Embryonic facial prominence (tissue), 1 donor: ENCODE data around the gene SLC40A1.
"Not testable (repeated sequence)": the region's sequence is repeated elsewhere in the genome, so short reads cannot be mapped to it uniquely, and the experiment has no call there.

Experiments
- DNase-seq: peaks from one replicate; pipeline ENCODE4 v3.0.0-alpha.2; 2016; ENCODE audit errors: extremely low spot score

SLC40A1 gene, protein sequence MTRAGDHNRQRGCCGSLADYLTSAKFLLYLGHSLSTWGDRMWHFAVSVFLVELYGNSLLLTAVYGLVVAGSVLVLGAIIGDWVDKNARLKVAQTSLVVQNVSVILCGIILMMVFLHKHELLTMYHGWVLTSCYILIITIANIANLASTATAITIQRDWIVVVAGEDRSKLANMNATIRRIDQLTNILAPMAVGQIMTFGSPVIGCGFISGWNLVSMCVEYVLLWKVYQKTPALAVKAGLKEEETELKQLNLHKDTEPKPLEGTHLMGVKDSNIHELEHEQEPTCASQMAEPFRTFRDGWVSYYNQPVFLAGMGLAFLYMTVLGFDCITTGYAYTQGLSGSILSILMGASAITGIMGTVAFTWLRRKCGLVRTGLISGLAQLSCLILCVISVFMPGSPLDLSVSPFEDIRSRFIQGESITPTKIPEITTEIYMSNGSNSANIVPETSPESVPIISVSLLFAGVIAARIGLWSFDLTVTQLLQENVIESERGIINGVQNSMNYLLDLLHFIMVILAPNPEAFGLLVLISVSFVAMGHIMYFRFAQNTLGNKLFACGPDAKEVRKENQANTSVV

DNA sequence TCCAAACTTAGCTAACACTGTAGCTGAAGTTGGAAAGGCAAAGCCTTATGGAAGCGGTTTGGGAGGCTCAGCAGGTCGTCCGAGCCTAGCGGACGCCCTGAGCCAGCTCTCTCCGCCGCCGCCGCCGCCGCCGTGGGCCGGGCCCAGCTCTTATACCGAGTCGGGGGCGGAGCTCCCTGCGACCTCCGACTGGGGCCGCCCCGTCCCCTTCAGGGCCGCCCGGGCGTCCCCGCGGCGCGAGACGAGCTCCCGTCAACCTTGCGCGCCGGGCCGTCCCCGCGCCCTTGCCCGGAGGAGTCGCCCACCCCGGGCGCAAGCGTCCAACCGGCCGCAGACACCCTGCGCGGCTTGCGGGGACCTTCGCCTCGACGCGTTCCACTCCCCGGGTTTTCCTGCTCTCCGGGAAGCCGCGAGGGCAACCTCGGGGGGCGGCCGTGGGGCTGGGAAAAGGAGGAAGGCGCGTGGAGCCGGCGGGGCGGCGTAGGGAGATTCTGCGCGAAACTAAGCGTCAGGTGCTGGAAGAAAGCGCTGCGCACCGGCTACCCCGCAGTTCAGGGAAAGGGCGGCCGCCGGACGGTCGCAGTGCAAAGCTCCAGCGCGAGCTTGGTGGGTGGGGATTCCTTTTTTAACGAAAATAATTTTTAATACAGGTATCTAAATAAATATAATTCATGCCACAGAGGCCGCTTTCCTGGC lies at the start of gene SLC40A1:
Gene SLC40A1, minus strand, starts transcription at position 129 of the 696 bp plus-strand sequence. CDS start 326 bp downstream, outside the sequence.
- peak; percentile 62 for DNase-seq

DNA sequence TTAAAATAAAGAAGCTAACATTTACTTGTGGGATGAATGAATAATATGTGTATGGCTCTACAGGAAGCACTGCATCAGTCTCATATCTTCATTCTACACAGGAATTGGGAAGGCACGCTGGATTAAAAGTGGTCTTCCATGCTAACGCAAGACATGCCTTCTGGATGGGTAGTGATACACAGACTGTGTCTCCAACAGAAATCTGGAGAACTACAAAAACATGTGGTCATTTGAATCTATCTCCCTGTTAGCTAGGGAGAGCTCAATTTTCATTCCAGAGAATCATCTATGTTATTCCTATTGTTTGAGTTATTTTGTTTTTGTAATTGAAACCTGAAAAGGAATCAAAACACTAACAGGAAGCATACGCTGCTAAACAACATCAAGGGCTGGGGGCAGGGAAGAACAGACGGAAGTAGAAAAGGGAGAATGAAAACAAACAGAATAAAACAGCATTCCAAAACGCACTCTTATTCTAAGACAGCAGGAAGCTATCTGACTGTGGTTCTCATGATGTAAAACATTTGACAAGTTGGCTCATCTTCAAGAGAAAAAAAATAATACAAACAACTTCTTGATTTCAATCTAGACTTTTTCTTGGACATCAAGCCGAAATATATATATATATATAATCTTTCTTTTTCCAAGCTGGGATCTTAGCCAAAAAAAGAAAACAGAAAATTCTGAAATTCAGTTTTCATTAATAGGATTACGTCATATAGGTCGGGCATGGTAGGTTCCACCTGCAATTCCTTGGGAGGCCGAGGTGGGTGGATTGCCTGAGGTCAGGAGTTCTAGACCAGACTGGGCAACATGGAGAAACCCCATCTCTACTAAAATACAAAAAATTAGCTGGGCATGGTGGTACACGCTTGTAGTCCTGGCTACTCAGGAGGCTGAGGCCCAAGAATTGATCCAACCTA lies 49.2 kb upstream of the SLC40A1 start:
- peak; percentile 54 for DNase-seq

DNA sequence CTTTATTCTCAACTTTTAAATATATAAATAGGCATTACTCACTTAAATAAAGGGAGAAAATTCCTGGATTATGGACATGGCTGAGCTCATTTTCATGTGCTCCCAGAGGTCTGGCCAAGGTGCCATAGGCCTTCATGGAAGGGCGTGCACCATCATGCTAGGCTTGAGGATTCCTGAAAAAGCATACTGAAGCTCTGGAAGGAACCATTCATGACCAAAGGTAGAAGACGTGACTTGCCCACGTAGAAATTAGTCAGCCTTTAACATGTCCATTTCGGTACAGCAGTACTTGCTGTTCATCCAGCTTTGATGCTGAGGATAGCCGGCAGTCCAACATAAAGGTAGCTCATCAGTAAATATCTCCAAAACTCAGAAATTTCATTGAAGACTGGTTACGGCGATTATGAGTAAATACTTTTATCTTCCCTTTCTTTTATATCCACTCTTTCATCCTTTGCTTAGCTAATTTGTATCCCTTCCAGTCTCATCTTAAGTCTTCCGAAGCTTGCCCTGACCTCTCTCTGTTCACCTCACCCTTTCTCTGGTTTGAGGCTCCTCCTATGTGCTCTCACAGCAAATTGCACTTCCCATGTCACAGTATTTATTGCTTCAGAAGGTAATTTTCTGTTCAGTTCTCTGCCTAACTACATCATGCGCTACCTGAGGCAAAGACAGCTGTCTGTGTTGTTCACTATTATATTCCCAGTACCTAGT lies 48.4 kb upstream of the SLC40A1 start:
- DNase-seq: no peak

DNA sequence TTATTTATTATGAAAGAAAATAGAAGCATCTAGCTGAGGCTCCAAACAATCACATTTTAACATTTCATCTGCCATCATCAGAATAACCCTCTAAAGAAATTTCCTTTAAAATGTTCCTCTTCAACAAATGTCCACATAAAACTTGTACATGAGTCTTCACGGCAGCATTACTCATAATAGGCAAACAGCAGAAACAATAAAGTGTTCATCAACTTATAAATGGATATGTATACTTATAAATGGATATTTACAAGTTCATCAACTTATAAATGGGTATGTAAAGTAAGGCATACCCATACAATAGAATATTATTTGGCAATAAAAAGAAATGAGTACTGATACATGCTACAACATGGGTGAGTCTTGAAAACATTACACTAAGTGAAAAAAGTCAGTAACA lies 47.2 kb upstream of the SLC40A1 start:
- no peak for DNase-seq

- no peak for DNase-seq
Observed at GRCh38 chr2:189625636-189626035, 45.0 kb upstream of the SLC40A1 start.

DNA sequence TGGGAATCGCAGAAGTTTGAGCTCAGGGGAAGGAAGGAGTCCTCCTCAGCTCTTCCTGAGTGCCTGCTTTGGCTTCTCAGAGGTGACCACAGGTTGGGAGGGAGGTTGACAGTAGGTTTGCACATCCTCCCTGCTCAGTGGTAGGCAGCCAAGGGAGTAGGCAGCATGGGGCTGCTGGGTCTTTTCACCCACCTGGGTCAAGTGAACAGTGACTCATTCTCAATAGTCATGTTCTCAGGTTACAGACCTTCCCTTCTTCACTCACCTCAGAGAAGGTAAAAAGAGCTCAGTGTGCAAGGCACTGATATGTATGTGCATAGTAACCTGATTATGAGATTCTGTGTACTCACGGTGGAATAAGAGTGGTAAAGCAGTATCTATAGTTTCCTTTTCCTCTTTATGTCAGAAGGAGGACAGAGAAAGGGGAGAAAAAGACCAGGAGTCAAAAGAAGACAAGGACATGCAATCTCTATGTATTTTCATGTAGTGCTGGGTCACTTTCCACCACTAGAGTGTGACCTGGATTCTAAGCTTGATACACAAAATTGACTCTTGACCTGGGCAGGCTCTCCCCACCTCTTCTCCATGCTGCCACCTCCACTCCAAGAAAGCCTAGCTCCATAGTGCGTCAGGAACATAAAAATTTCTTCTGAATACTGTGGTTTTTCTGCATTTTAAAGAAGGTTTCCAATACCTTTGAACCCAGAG lies 44.2 kb upstream of the SLC40A1 start:
- DNase-seq: no peak

DNA sequence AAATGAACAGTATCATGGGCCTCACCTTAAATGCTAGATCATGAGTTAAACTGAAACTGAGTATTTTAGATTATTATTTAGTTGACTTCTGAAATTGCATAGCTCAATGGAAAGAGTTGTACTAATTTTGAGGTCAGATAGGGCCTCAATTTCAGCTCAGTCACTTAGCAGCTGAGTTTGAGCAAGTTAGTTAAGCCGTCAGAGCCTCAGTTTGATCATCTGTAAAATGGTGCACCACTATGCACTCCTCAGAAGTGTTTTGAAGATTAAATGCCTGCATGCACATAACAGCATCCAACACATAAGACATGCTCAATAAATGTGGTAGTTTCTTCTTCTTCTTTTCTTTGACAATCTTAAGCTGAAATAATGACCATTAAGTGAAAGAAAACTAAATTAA lies 42.5 kb upstream of the SLC40A1 start:
- DNase-seq: no peak

- DNase-seq: no peak
Observed at GRCh38 chr2:189621781-189622180, 41.2 kb upstream of the SLC40A1 start.

- DNase-seq: no peak
Observed at GRCh38 chr2:189618197-189618596, 37.6 kb upstream of the SLC40A1 start.

DNA sequence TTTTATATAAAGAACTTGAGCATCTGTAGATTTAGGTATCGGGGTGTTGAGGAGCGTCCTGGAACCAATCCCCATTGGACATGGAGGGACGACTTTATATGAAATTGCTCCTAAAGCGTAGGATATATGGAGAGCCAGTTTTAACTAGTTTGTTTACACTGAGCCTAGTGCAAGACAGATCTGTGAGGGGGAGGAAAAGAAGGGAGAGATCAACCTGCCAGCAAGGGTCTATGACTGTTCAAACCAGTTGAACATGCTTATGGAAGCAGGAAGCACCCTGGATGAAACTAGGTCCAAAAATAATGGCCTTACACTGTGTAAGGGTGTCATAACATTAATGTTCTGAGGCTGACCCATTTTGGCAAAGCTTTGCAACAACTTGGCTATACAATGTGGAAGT lies 34.0 kb upstream of the SLC40A1 start:
- no peak for DNase-seq

DNA sequence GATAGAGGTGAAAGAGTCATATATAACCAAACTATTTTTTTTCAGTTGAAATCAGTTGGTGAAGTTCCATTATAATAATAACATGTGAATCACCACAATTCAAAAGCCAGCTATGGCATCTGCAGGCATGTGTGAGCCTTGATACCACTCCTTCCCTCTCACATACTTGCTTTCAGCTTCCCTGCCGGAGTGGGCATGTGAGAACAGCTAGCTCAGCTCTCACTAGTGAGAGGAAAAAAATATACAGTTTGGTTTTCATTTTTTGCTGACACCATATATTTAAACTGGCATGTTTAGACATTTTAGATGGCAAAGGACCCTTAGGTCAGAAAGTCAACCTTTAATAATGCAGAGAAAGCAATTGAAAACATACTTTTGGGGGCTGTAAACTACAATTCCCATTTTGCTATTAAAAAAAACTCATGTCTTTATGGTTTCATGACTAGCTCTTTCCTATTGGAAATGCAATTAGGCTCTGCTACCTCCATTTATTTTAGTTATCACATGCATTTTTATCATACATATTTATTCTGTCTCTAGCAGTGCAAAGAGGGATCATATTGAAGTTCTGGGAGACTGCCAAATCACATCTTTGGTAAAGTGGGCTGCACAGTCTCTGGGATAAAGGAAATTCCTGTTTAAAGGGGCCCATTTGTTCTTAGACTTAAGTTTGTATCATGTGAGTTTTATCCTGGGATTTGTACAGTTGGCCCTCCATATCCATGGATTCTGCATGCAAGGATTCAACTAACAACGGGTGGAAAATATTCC lies 33.2 kb upstream of the SLC40A1 start:
- DNase-seq: peak; percentile 35

GRCh38 chr2:189613077-189613636 lies 32.6 kb upstream of the SLC40A1 start:
- DNase-seq: no peak

DNA sequence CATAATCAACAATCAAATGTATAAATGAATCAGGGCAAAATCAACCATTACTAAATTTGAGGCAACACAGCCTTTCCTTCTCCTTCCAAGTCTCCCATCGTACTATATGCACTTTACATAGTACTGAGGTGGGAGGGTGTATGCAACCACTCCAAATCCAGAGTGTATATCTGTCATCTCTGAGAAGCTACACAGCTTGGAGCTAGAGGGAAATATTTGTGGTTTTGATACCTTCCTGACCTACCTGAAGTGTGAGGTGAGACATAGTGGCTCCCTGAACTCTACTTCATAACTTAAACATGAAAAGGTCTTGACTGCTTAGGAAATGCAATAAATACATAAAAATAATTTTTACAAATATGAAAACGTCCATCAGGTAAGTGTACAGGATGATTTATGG lies 30.1 kb upstream of the SLC40A1 start:
- no peak for DNase-seq

- no peak for DNase-seq
Observed at GRCh38 chr2:189609853-189610252, 29.3 kb upstream of the SLC40A1 start.

DNA sequence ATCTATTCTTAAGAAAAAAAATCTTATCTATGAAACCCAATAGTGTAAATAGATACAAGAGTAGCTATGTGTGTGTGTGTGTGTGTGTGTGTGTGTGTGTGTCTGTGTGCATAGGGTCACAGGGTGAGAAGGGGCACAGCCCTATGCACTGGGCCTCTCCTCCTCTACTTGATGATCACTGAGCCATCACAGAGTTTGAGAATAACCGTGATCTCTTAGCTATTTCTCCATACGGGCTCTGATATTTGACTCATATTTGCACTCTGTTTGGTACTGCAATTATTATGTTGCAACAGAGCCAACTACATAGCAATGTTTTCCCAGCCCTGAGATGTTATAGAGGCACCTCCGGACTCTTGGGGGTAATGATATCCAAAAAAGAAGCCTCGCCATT lies 28.8 kb upstream of the SLC40A1 start:
- no peak for DNase-seq

DNA sequence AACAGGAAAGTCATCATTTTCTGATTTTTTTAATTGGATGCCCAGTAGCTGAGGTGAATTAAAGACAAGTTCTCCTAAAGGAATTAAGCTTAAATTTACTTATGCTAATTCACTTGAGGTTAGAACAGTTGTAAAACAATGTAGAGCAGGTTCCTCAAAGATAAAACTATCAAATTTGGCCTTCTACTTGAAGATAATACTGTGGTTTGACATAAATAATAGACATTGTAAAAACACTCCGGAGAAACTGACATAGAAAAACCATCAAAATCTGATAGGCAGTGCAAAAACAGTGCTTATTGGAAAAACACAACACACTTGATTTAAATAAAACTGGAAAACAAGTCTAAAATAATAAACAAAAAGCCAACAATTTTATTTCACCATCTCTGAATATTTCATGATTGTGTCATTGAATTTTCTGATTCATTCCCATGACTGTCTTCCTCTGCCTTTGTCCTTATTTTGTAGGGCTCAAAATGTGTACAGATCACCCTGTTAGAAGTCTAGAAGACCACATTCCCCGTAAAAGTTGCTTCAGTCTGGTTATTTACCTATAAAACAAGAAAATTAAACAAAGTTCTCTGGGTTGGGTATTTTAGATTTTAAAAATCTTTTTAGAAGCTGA lies 28.3 kb upstream of the SLC40A1 start:
- no peak for DNase-seq

DNA sequence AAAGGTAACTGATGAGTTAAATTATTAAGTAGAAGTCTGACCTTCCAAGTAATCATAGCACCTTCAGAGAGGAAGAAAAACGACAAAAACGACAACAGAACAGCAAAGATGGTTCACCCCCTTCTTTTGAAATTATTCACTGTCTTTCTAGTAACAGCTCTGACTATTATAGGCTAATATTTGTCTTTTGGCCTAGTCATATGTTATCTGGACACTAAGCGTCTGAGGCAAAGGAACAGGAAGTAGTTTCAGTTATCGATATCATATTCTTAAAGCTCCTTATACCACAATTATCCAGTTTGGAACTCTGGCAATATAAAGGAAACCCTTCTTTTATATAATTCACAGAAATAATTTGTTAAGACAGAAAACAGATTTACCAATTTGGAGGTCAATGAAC lies 27.6 kb upstream of the SLC40A1 start:
- DNase-seq: no peak

GRCh38 chr2:189602233-189602632 lies 21.6 kb upstream of the SLC40A1 start:
- no peak for DNase-seq

DNA sequence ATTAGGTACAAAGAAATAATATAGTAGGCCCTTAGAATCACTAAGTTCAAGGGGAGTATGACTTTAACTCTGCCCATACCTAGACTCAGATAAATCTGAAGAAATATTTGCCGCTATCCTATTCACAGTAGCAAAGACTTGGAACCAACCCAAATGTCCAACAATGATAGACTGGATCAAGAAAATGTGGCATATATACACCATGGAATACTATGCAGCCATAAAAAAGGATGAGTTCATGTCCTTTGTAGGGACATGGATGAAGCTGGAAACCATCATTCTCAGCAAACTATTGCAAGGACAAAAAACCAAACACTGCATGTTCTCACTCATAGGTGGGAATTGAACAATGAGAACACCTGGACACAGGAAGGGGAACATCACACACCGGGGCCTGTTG lies 21.1 kb upstream of the SLC40A1 start:
- not testable (repeated sequence) for DNase-seq
